Measurements from ENCODE around the gene CD200. TPM values are rescaled to one million over a fixed set of nuclear protein-coding genes. Genes with fewer than 3 reads are reported as not detected.
"Not testable (repeated sequence)": the region's sequence is repeated elsewhere in the genome, so short reads cannot be mapped to it uniquely, and the experiment has no call there.

The CD200 gene
- total RNA-seq, 2 donors from 2014 or later = 49.2 to 58.6 TPM

- WGBS, 2 experiments (ENCODE audit: insufficient coverage in 1 of 2, insufficient read length in 1 of 2) = 69% methylated on average over 4 of the region's 4 CpGs; no CpG with 5 or more reads in 1 of the 2 experiments
- Histone ChIP-seq H3K4me1 (ENCODE audit: control insufficient read depth, insufficient read depth, low read length) (no peaks in the 10 kb centered on the region), H3K36me3 (ENCODE audit: control insufficient read depth, insufficient read depth, low read length) (no peaks in the 10 kb centered on the region), H3K27me3 (ENCODE audit: control insufficient read depth, insufficient read depth, low read length, poor library complexity, severe bottlenecking) (no peaks in the 10 kb centered on the region), H3K4me3 (ENCODE audit: low read length) (no peak overlapping the region), H3K9ac (ENCODE audit: extremely low read depth, low read length, poor library complexity, severe bottlenecking) (no peak overlapping the region), H3K27ac (ENCODE audit: low read depth, low read length) (no peak overlapping the region), H3K9me3 (ENCODE audit: control insufficient read depth, low read length) (no peaks in the 10 kb centered on the region)
- Mint-ChIP-seq H3K27me3 (ENCODE audit: insufficient read depth) (no peaks in the 10 kb centered on the region), H3K4me1 (peaks cover 3% of the 10 kb centered on the region), H3K9me3 (no peaks in the 10 kb centered on the region), H3K4me3 (no peak overlapping the region), H3K36me3 (ENCODE audit: low read depth) (no peaks in the 10 kb centered on the region), H3K27ac (no peak overlapping the region)
- no peak for DNase-seq
- TF ChIP-seq CTCF (conservative IDR thresholded peaks at IDR 0.05) = no peak
Measured at GRCh38 chr3:112377568-112378071, 44.7 kb downstream of the CD200 start.

- not testable (repeated sequence) for H3K4me3 Mint-ChIP-seq; H3K27ac ChIP-seq (ENCODE audit: low read depth, low read length); H3K4me1 Mint-ChIP-seq; H3K27me3 Mint-ChIP-seq (ENCODE audit: insufficient read depth); H3K36me3 ChIP-seq (ENCODE audit: control insufficient read depth, insufficient read depth, low read length); H3K9me3 ChIP-seq (ENCODE audit: control insufficient read depth, low read length); H3K27me3 ChIP-seq (ENCODE audit: control insufficient read depth, insufficient read depth, low read length, poor library complexity, severe bottlenecking); DNase-seq; H3K4me1 ChIP-seq (ENCODE audit: control insufficient read depth, insufficient read depth, low read length); H3K9ac ChIP-seq (ENCODE audit: extremely low read depth, low read length, poor library complexity, severe bottlenecking); H3K27ac Mint-ChIP-seq; H3K36me3 Mint-ChIP-seq (ENCODE audit: low read depth); H3K9me3 Mint-ChIP-seq; H3K4me3 ChIP-seq (ENCODE audit: low read length)
- WGBS, 2 experiments (ENCODE audit: insufficient coverage in 1 of 2, insufficient read length in 1 of 2) = 89 to 96% methylated on average over 3 to 4 of the region's 4 CpGs
Measured at GRCh38 chr3:112378347-112378746, 45.4 kb downstream of the CD200 start.

- no peak for DNase-seq
- H3K9ac ChIP-seq (ENCODE audit: extremely low read depth, low read length, poor library complexity, severe bottlenecking) = no peak overlapping the region
- H3K27ac ChIP-seq (ENCODE audit: low read depth, low read length) = no peak overlapping the region
- H3K9me3 ChIP-seq (ENCODE audit: control insufficient read depth, low read length) = no peaks in the 10 kb centered on the region
- Mint-ChIP-seq H3K4me3 (no peak overlapping the region), H3K27ac (no peak overlapping the region), H3K9me3 (no peaks in the 10 kb centered on the region), H3K4me1 (peaks cover 3% of the 10 kb centered on the region), H3K27me3 (ENCODE audit: insufficient read depth) (no peaks in the 10 kb centered on the region), H3K36me3 (ENCODE audit: low read depth) (no peaks in the 10 kb centered on the region)
- no peak for TF ChIP-seq CTCF (conservative IDR thresholded peaks at IDR 0.05)
- WGBS, 2 experiments (ENCODE audit: insufficient coverage in 1 of 2, insufficient read length in 1 of 2) = 91 to 97% methylated on average over 7 of the region's 7 CpGs
- no peaks in the 10 kb centered on the region for H3K4me1 ChIP-seq (ENCODE audit: control insufficient read depth, insufficient read depth, low read length)
- H3K4me3 ChIP-seq (ENCODE audit: low read length) = no peak overlapping the region
- H3K27me3 ChIP-seq (ENCODE audit: control insufficient read depth, insufficient read depth, low read length, poor library complexity, severe bottlenecking) = no peaks in the 10 kb centered on the region
- H3K36me3 ChIP-seq (ENCODE audit: control insufficient read depth, insufficient read depth, low read length) = no peaks in the 10 kb centered on the region
Measured at GRCh38 chr3:112379020-112379690, 46.2 kb downstream of the CD200 start.

All from endodermal cell (in vitro differentiated cells).